Karpas-422 (cell line): Measurements from ENCODE around the gene ROBO2. TPM values are rescaled to one million over a fixed set of nuclear protein-coding genes. Genes with fewer than 3 reads are reported as not detected.

Experiments used
- DNase-seq: peaks from one replicate; pipeline ENCODE4 v3.0.0-alpha.2; 2015
- H2AFZ ChIP-seq: fragments of 200-600 bp; sonication (generic); 2 replicates; pipeline ENCODE4 v1.6.1; 2014; ENCODE audit warnings: antibody characterized with exemption, low read length, mixed read lengths
- H3K27ac ChIP-seq: fragments of 200-600 bp; sonication (generic); 2 replicates; pipeline ENCODE4 v1.5.1; 2014; ENCODE audit warnings: mild to moderate bottlenecking, low read length, moderate library complexity
- H3K27me3 ChIP-seq: fragments of 200-600 bp; sonication (generic); 2 replicates; pipeline ENCODE4 v1.6.1; 2014; ENCODE audit warnings: low read length, mixed read lengths
- H3K36me3 ChIP-seq: fragments of 200-600 bp; sonication (generic); 2 replicates; pipeline ENCODE4 v1.6.1; 2014; ENCODE audit warnings: low read length, mixed read lengths; ENCODE audit not compliant: insufficient read depth
- H3K4me1 ChIP-seq: fragments of 200-600 bp; sonication (generic); 2 replicates; pipeline ENCODE4 v1.6.1; 2014; ENCODE audit warnings: mild to moderate bottlenecking, low read length, mixed read lengths
- H3K4me2 ChIP-seq: fragments of 200-600 bp; sonication (generic); 2 replicates; pipeline ENCODE4 v1.6.1; 2014; ENCODE audit warnings: low read length, low read depth, mild to moderate bottlenecking; ENCODE audit not compliant: poor library complexity, severe bottlenecking
- H3K4me3 ChIP-seq: fragments of 200-600 bp; sonication (generic); 2 replicates; pipeline ENCODE4 v1.5.1; 2014; ENCODE audit warnings: mild to moderate bottlenecking, antibody characterized with exemption, low read length, mixed read lengths
- H3K79me2 ChIP-seq: fragments of 200-600 bp; sonication (generic); 2 replicates; pipeline ENCODE4 v1.6.1; 2014; ENCODE audit warnings: mild to moderate bottlenecking, low read length, mixed read lengths
- H3K9ac ChIP-seq: fragments of 200-600 bp; sonication (generic); 2 replicates; pipeline ENCODE4 v1.6.0; 2014; ENCODE audit warnings: low read length
- H3K9me2 ChIP-seq: fragments of 200-600 bp; sonication (generic), shearing (Covaris generic); replicated peaks from 2 replicates; pipeline ENCODE4 v1.6.0; 2014; ENCODE audit warnings: mild to moderate bottlenecking, low read length, moderate library complexity; ENCODE audit not compliant: insufficient read depth
- H3K9me3 ChIP-seq: fragments of 300-700, 200-600 bp; sonication (generic); 2 replicates; pipeline ENCODE4 v1.6.1; 2014; ENCODE audit warnings: low read length, mixed read lengths
- H4K20me1 ChIP-seq: fragments of 200-600 bp; sonication (generic); 2 replicates; pipeline ENCODE4 v1.6.1; 2014; ENCODE audit warnings: mild to moderate bottlenecking, antibody characterized with exemption, low read length, low read depth; ENCODE audit not compliant: insufficient read depth
- total RNA-seq: library from RNA; depleted of rRNA; stranded (reverse); fragments of >200 nt; shearing (Covaris generic); gene quantifications from 2 replicates; pipeline ENCODE4 v1.2.3, GENCODE V29; 2014; ENCODE audit warnings: low replicate concordance

ROBO2 gene
- total RNA-seq, 1 experiment from 2014 or later: 262 TPM

DNA sequence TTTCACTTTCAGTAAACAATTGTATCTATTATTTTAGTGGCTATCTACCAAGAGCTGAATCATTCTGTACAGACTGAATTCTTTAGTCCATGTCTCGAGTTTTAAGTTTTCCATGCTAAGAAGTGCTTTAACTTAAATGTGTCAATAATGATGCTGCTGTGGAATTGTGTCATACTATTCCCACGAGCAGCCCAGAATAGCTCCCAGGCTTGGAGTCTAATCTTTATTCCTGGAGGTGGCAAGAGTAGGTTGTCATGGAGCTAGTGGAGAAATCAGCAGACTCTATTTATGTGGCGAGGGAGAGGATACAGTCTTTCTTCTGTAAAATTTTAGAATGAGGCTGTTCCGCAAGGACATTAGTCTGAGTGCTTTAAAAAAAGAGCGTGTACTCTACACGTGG, 207.2 kb downstream of the ROBO2 start:
- Histone ChIP-seq H3K9me3 (no peaks in the 10 kb centered on the region), H3K4me1 (peaks cover 4% of the 10 kb centered on the region; the same call in 1 of the 2 replicates), H3K27me3 (no peaks in the 10 kb centered on the region), H3K36me3 (no peaks in the 10 kb centered on the region), H3K9ac (no peak overlapping the region), H3K4me2 (no peak overlapping the region), H3K27ac (no peak overlapping the region), H4K20me1 (no peaks in the 10 kb centered on the region), H3K4me3 (no peak overlapping the region), H2AFZ (no peak overlapping the region), H3K79me2 (no peaks in the 10 kb centered on the region), H3K9me2 (no peaks in the 10 kb centered on the region)
- DNase-seq: no peak

DNA sequence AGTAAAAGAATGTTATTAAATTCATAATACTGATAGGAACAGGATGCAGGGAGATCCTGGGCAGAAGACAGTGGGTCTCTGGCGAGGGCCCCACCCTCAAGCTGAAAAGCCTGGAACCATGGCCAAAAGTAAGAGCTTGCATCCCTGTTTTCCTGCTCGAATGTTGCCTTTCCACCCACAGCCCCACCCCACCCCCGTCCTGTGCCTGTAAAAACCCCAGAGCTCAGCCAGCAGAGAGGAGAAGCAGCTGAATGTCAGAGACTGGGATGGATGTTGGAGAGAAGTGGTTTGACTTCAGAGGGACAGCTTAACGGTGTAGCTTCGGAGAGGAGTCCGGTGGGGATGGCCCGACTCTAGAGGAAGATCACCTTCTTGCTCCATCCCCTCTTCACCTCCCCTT, 207.9 kb downstream of the ROBO2 start:
- H3K4me2 ChIP-seq: no peak overlapping the region
- no peaks in the 10 kb centered on the region for H3K27me3 ChIP-seq
- H3K9me3 ChIP-seq: no peaks in the 10 kb centered on the region
- H3K9ac ChIP-seq: no peak overlapping the region
- H3K79me2 ChIP-seq: no peaks in the 10 kb centered on the region
- DNase-seq: no peak
- H3K27ac ChIP-seq: no peak overlapping the region
- no peaks in the 10 kb centered on the region for H4K20me1 ChIP-seq
- H3K9me2 ChIP-seq: no peaks in the 10 kb centered on the region
- H3K4me1 ChIP-seq: peaks cover 4% of the 10 kb centered on the region; the same call in 1 of the 2 replicates
- H2AFZ ChIP-seq: no peak overlapping the region
- no peak overlapping the region for H3K4me3 ChIP-seq
- H3K36me3 ChIP-seq: no peaks in the 10 kb centered on the region

DNA sequence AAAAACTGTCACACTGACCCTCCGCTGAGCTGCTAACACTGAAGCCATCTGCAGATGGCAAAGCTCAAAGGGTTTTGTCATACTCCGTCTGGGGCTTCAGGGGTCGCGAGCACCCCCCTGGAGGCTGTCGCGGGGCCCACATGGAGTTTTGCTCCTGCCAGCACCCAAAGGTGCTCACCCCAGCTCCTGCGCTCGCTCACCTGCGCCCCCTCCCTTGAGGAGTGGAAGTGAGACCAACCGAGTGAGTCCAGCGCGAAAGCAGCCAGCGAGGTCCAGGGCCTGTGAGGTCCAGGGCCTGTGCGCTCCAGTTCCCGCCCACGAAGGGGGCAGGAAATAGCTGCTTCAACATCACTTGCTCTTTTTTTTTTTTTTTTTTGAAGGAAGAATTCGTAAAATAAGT, 208.5 kb downstream of the ROBO2 start:
- Histone ChIP-seq H3K4me2 (no peak overlapping the region), H3K9me2 (no peaks in the 10 kb centered on the region), H3K4me3 (no peak overlapping the region), H3K4me1 (peaks cover 7% of the 10 kb centered on the region; the same call in 1 of the 2 replicates), H3K9me3 (no peaks in the 10 kb centered on the region), H3K79me2 (no peaks in the 10 kb centered on the region), H3K27ac (no peak overlapping the region), H3K27me3 (no peaks in the 10 kb centered on the region), H2AFZ (no peak overlapping the region), H3K9ac (no peak overlapping the region), H4K20me1 (no peaks in the 10 kb centered on the region), H3K36me3 (no peaks in the 10 kb centered on the region)
- DNase-seq: no peak

GRCh38 chr3:77251136-77251535, 211.2 kb downstream of the ROBO2 start:
- no peak for DNase-seq
- no peaks in the 10 kb centered on the region for H4K20me1 ChIP-seq
- H3K4me1 ChIP-seq: peaks cover 22% of the 10 kb centered on the region
- no peak overlapping the region for H3K4me3 ChIP-seq
- no peak overlapping the region for H3K4me2 ChIP-seq
- no peaks in the 10 kb centered on the region for H3K9me3 ChIP-seq
- no peaks in the 10 kb centered on the region for H3K79me2 ChIP-seq
- H3K27ac ChIP-seq: no peak overlapping the region
- H3K9ac ChIP-seq: no peak overlapping the region
- no peaks in the 10 kb centered on the region for H3K36me3 ChIP-seq
- H3K27me3 ChIP-seq: no peaks in the 10 kb centered on the region
- no peaks in the 10 kb centered on the region for H3K9me2 ChIP-seq
- H2AFZ ChIP-seq: no peak overlapping the region; the same call in 1 of the 2 replicates

GRCh38 chr3:77254967-77255831, 215.3 kb downstream of the ROBO2 start:
- peak; percentile 88 for DNase-seq
- H3K9me3 ChIP-seq: no peaks in the 10 kb centered on the region
- H3K79me2 ChIP-seq: no peaks in the 10 kb centered on the region

DNA sequence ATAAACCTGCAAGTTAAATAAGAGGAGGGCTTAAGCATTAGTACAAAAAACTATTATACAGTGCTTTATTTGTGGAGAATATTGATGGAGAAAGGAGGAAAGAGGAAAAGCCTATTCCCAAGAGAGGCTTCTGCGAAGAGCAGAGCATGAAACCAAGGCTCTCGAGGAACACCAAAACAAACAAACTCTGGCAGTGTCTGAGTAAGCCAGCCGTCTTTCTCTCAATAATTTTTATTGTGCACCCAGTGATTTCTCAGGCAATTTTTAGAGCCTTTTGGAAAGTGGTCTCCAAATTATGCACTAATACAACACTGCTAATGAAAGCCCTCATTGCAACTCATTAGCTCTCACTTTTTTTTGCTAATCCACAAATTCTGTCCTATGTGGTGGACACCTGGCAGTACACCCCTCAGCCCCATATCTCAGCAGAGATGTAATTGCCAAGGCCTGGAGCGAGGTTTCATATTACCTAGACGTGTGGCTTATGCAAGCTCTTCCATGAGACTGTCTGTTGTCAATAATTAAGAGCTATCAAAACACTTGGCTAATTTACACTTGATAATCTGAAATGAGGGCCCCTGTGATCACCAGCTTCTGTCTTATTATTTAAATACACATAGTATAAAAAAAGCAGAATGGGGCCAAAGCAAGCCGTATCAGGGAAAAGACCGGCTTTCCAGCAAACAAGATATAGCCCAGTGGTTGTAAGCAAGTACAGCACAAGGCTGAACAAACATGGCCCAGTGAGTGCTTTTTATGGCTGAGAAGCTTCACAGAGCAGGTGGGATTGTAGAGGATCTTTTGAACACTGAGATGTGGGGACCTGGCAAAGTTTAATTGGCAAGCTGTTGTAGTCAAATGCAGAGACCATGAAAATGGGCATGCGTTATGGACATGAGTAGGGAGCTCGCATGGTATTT, 216.9 kb downstream of the ROBO2 start:
- Histone ChIP-seq H3K4me2 (no peak overlapping the region), H4K20me1 (no peaks in the 10 kb centered on the region), H3K27ac (no peak overlapping the region), H3K27me3 (no peaks in the 10 kb centered on the region), H3K4me3 (no peak overlapping the region), H3K79me2 (no peaks in the 10 kb centered on the region), H3K36me3 (no peaks in the 10 kb centered on the region), H2AFZ (no peak overlapping the region), H3K9me2 (no peaks in the 10 kb centered on the region), H3K4me1 (peaks cover 19% of the 10 kb centered on the region), H3K9me3 (no peaks in the 10 kb centered on the region), H3K9ac (no peak overlapping the region)
- no peak for DNase-seq

More at GRCh38 chr3:77254967-77255831, 215.3 kb downstream of the ROBO2 start:
- Histone ChIP-seq H3K4me3 (no peak overlapping the region), H3K27ac (no peak overlapping the region), H2AFZ (peak overlapping the region; percentile 54), H3K4me1 (peaks cover 19% of the 10 kb centered on the region), H3K9me2 (no peaks in the 10 kb centered on the region), H3K4me2 (peak overlapping the region; percentile 0), H3K36me3 (no peaks in the 10 kb centered on the region), H3K9ac (no peak overlapping the region), H3K27me3 (no peaks in the 10 kb centered on the region), H4K20me1 (no peaks in the 10 kb centered on the region)

DNA sequence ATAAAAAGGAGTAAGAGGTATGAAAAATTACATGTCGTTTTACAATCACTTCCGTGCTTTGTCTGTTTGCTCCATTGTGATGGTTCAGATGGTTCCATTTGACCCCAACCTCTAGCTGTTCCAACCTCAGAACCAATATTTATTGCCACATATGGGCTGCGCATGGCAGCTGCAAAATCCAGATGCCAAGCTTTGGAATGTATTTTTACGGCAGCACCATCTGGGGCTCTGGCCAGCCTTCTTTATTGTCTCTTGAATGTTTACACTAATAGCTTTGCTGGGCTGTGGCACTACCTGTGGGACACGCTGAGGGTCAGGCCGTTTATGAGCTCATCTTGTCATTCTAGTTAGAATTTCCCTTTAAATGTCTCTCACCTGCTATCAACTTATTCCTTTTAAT, 219.8 kb downstream of the ROBO2 start:
- no peak for DNase-seq
- peaks cover 12% of the 10 kb centered on the region for H3K4me1 ChIP-seq
- no peaks in the 10 kb centered on the region for H4K20me1 ChIP-seq
- no peak overlapping the region for H3K4me3 ChIP-seq
- no peak overlapping the region for H2AFZ ChIP-seq
- H3K36me3 ChIP-seq: no peaks in the 10 kb centered on the region
- H3K79me2 ChIP-seq: no peaks in the 10 kb centered on the region
- H3K27me3 ChIP-seq: no peaks in the 10 kb centered on the region
- no peak overlapping the region for H3K4me2 ChIP-seq
- no peaks in the 10 kb centered on the region for H3K9me2 ChIP-seq
- H3K9me3 ChIP-seq: no peaks in the 10 kb centered on the region
- no peak overlapping the region for H3K9ac ChIP-seq
- H3K27ac ChIP-seq: no peak overlapping the region

DNA sequence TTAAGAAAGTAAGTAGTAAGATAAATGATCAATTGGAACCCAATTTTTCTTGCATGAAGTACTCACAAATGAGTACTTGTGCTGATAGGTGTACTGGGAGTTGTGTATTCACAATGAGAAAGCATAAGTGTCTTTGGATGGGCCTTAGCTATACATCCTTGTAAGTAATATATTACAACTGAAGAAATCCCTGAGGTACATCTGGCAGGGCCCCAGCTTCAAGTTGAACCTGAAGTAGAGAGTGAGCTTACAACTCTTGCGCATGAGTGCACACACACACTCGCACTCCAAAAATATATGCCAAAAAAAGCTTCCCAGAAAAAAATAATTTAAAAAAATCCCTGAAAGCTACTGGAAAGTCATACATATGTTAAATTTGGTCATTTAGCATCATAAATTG, 222.5 kb downstream of the ROBO2 start:
- Histone ChIP-seq H3K9me3 (no peaks in the 10 kb centered on the region), H3K4me3 (no peak overlapping the region), H3K9ac (no peak overlapping the region), H3K27me3 (no peaks in the 10 kb centered on the region), H3K4me1 (no peaks in the 10 kb centered on the region), H2AFZ (no peak overlapping the region), H3K4me2 (no peak overlapping the region), H3K36me3 (no peaks in the 10 kb centered on the region), H3K79me2 (no peaks in the 10 kb centered on the region), H4K20me1 (no peaks in the 10 kb centered on the region), H3K9me2 (no peaks in the 10 kb centered on the region), H3K27ac (no peak overlapping the region)
- no peak for DNase-seq
